Measurements from ENCODE around the gene TCL1B. TPM values are rescaled to one million over a fixed set of nuclear protein-coding genes. Genes with fewer than 3 reads are reported as not detected.

Gene TCL1B
- not detected in 2 replicates for total RNA-seq

GRCh38 chr14:95685978-95686922, at the start of gene TCL1B:
TSS of gene TCL1B (plus strand) at chr14:95686426. CDS start at chr14:95686468, 42 bp downstream.

GRCh38 chr14:95713596-95714371, 27.6 kb downstream of the TCL1B start, which contains the start of gene TCL1A:
TSS of gene TCL1A (minus strand) at chr14:95714125. CDS start at chr14:95714066, 59 bp downstream.

Other genes with a start within 250 kb of the TCL1B start
- gene SYNE3, start 169.8 kb upstream of the TCL1B start, total RNA-seq: 11.5 and 12.7 TPM in 2 replicates
- 28.0 and 35.3 TPM in 2 replicates for gene GLRX5, start 151.4 kb upstream of the TCL1B start, total RNA-seq
- not detected in 2 replicates for gene TCL1A, start 27.7 kb downstream of the TCL1B start, total RNA-seq
- not detected in 2 replicates for gene TUNAR, start 190.4 kb downstream of the TCL1B start, total RNA-seq